ENCODE measurements around the gene MSL3.

- no peak for TF ChIP-seq CTCF (IDR thresholded peaks at IDR 0.05; ENCODE audit: poor library complexity, severe bottlenecking)
- no peak for TF ChIP-seq RAD21 (conservative IDR thresholded peaks at IDR 0.05)
- TF ChIP-seq EP300 (conservative IDR thresholded peaks at IDR 0.05; ENCODE audit: poor library complexity, severe bottlenecking) = no peak
- no peak for TF ChIP-seq SMC3 (conservative IDR thresholded peaks at IDR 0.05; ENCODE audit: poor library complexity)
- no peak for TF ChIP-seq POLR2AphosphoS5 (IDR thresholded peaks at IDR 0.05)
Measured at GRCh38 chrX:11786862-11787261, 28.8 kb downstream of the MSL3 start.

Measured in neural cell (in vitro differentiated cells).